Keratinocyte (primary cell): ENCODE results near the gene SEC31A. TPM values are rescaled to one million over a fixed set of nuclear protein-coding genes. Genes with fewer than 3 reads are reported as not detected.

Experiments
- DNase-seq: peaks from one replicate; pipeline ENCODE4 v3.0.0-alpha.2; 2011; ENCODE audit warnings: low read depth, missing footprints, low spot score
- FAIRE-seq: peaks from 2 replicates; lab custom pipeline; 2011; peaks lifted over from hg19 to GRCh38; lab: Jason Lieb, UNC
- H2AFZ ChIP-seq: 2 replicates; pipeline ENCODE4 v1.6.0; 2012; ENCODE audit warnings: low read length, control low read depth, inconsistent platforms; ENCODE audit not compliant: control insufficient read depth
- H3K27ac ChIP-seq: 2 replicates; pipeline ENCODE4 v1.5.1; 2011; ENCODE audit warnings: low read length; ENCODE audit not compliant: control insufficient read depth, insufficient read depth
- H3K27me3 ChIP-seq: 3 replicates; pipeline ENCODE4 v1.6.0; 2011; ENCODE audit warnings: low read length; ENCODE audit not compliant: control insufficient read depth, insufficient read depth; ENCODE audit errors: extremely low read depth
- H3K36me3 ChIP-seq, 2 experiments: 2 replicates in 1 of 2; 3 replicates in 1 of 2; pipeline ENCODE4 v1.5.1; 2011; ENCODE audit warnings: low read length in 2 of 2, mild to moderate bottlenecking in 1 of 2; ENCODE audit not compliant: control insufficient read depth in 2 of 2, insufficient read depth in 2 of 2; ENCODE audit errors: extremely low read depth in 1 of 2
- H3K4me1 ChIP-seq: 3 replicates; pipeline ENCODE4 v1.5.1; 2011; ENCODE audit warnings: low read length; ENCODE audit not compliant: control insufficient read depth, insufficient read depth; ENCODE audit errors: extremely low read depth
- H3K4me2 ChIP-seq: 3 replicates; pipeline ENCODE4 v1.6.0; 2011; ENCODE audit warnings: low read depth, low read length; ENCODE audit not compliant: control insufficient read depth, insufficient read depth; ENCODE audit errors: extremely low read depth
- H3K4me3 ChIP-seq, 3 experiments: fragments of 200-600 bp in 1 of 3; sonication (generic) in 1 of 3; 2 replicates in 2 of 3; 3 replicates in 1 of 3; pipeline ENCODE4 v1.5.1; 2011 to 2016; ENCODE audit warnings: low read length in 3 of 3, mild to moderate bottlenecking in 3 of 3, control low read depth in 2 of 3, inconsistent platforms in 1 of 3, low read depth in 1 of 3, mixed read lengths in 1 of 3, mixed run types in 1 of 3, moderate library complexity in 1 of 3; ENCODE audit not compliant: control insufficient read depth in 2 of 3, insufficient read depth in 2 of 3; ENCODE audit errors: extremely low read depth in 1 of 3
- H3K79me2 ChIP-seq: 2 replicates; pipeline ENCODE4 v1.6.0; 2012; ENCODE audit warnings: low read length; ENCODE audit not compliant: control insufficient read depth, insufficient read depth
- H3K9ac ChIP-seq: 3 replicates; pipeline ENCODE4 v1.6.0; 2011; ENCODE audit warnings: low read length; ENCODE audit not compliant: control insufficient read depth, insufficient read depth; ENCODE audit errors: extremely low read depth
- H3K9me1 ChIP-seq: 3 replicates; pipeline ENCODE4 v1.6.0; 2011; ENCODE audit warnings: low read length; ENCODE audit not compliant: control insufficient read depth, insufficient read depth; ENCODE audit errors: extremely low read depth
- H3K9me3 ChIP-seq: 2 replicates; pipeline ENCODE4 v1.5.1; 2012; ENCODE audit warnings: low read depth, low read length; ENCODE audit not compliant: control insufficient read depth
- H4K20me1 ChIP-seq: 3 replicates; pipeline ENCODE4 v1.6.0; 2011; ENCODE audit warnings: low read length; ENCODE audit not compliant: control insufficient read depth, insufficient read depth; ENCODE audit errors: extremely low read depth
- EZH2 ChIP-seq: IDR thresholded peaks from one replicate; pipeline ENCODE4 v1.6.1; 2012; ENCODE audit warnings: inconsistent platforms, mild to moderate bottlenecking, low read length, moderate library complexity
- dilution Hi-C: fragments of 300-500 bp; cut with MboI; formaldehyde crosslinking; loops from one replicate; pipeline ENCODE4 v1.7.0; 2020; ENCODE audit warnings: low sequenced_read_pairs; ENCODE audit not compliant: extremely low pct_ligation_motif_present
- polyA plus RNA-seq, 5 experiments: library from polyadenylated mRNA; depleted of rRNA in 3 of 5; stranded (reverse) in 3 of 5; stranded (forward) in 1 of 5; unstranded in 1 of 5; fragments of >200 nt; gene quantifications; 1 replicate in 1 of 5; 2 replicates in 3 of 5; 3 replicates in 1 of 5; pipeline versions ENCODE4 v1.2.1 to v1.2.3, GENCODE V29; 2011 to 2012; ENCODE audit warnings: missing spikeins in 2 of 5, low read depth in 1 of 5, low replicate concordance in 1 of 5
- TF ChIP-seq, protein P1 (sequence below), 3 experiments: IDR thresholded peaks in 1 of 3; conservative IDR thresholded peaks in 1 of 3; optimal IDR thresholded peaks in 1 of 3; 2 replicates in 2 of 3; 3 replicates in 1 of 3; pipeline versions ENCODE3 to v1.5.1; 2011; ENCODE audit warnings: low read length in 3 of 3, mild to moderate bottlenecking in 3 of 3, moderate library complexity in 2 of 3, control low read depth in 1 of 3, inconsistent platforms in 1 of 3; ENCODE audit not compliant: insufficient read depth in 2 of 3; ENCODE audit errors: extremely low read depth in 1 of 3

Gene SEC31A
- polyA plus RNA-seq, 1 donor (not counting 4 experiments of a cell fraction or from before 2014, with no cell fraction given): 192 TPM

DNA sequence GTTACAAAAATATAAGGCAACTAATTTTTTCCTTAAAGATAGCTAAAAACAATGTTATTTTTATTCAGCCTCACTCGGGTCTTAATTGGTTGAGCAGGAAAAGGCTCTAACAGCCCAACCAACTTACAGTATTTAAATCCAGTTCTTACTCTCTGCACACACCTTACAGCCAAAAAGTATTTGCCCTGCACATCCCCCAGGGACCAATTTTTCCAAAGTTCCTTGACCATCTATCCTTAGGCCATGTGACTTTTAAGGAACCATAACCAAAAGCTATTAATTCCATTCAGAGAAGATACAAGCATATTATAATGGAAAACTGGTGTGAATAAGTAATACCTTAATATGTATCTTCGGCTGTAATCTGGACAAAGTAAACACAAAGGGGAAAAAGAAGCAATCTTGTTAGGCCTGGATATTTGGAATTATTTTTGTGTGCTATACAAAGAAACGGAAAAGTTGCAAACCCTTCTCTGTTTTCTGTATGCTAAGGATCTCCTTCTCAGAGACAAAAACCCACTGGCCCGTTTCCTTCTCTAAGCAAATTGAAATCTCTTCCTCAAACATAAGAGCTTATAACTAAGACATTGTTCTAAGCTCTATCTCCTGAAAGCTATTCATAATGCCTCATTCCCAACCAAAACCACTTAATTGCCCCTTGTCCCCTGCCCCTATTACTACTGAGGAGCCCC is 8.6 kb upstream of the SEC31A start:
- H3K27me3 ChIP-seq: no peaks in the 10 kb centered on the region
- no peaks in the 10 kb centered on the region for H3K9me1 ChIP-seq
- H3K9me3 ChIP-seq: no peaks in the 10 kb centered on the region
- peak overlapping the region; percentile 78 for H3K4me2 ChIP-seq
- peak overlapping the region; percentile 75 to 98 (median 93) for H3K4me3 ChIP-seq
- H4K20me1 ChIP-seq: no peaks in the 10 kb centered on the region
- peaks cover 18% of the 10 kb centered on the region for H3K4me1 ChIP-seq
- TF ChIP-seq, protein P1, sequence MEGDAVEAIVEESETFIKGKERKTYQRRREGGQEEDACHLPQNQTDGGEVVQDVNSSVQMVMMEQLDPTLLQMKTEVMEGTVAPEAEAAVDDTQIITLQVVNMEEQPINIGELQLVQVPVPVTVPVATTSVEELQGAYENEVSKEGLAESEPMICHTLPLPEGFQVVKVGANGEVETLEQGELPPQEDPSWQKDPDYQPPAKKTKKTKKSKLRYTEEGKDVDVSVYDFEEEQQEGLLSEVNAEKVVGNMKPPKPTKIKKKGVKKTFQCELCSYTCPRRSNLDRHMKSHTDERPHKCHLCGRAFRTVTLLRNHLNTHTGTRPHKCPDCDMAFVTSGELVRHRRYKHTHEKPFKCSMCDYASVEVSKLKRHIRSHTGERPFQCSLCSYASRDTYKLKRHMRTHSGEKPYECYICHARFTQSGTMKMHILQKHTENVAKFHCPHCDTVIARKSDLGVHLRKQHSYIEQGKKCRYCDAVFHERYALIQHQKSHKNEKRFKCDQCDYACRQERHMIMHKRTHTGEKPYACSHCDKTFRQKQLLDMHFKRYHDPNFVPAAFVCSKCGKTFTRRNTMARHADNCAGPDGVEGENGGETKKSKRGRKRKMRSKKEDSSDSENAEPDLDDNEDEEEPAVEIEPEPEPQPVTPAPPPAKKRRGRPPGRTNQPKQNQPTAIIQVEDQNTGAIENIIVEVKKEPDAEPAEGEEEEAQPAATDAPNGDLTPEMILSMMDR (optimal IDR thresholded peaks at IDR 0.05 in 1 of 3, IDR thresholded peaks at IDR 0.05 in 1 of 3, conservative IDR thresholded peaks at IDR 0.05 in 1 of 3; ENCODE audit: extremely low read depth in 1 of 3, insufficient read depth in 2 of 3, low read length in 3 of 3): no peak
- no peak for TF ChIP-seq EZH2
- no peak overlapping the region for H2AFZ ChIP-seq
- peak overlapping the region; percentile 92 for H3K9ac ChIP-seq
- DNase-seq (no peak), FAIRE-seq (peak; percentile 5)
- dilution Hi-C loops: no loop called here
- H3K79me2 ChIP-seq: peaks cover 55% of the 10 kb centered on the region
- peaks cover 9 to 15% of the 10 kb centered on the region in 2 experiments for H3K36me3 ChIP-seq
- H3K27ac ChIP-seq: peak overlapping the region; percentile 92

DNA sequence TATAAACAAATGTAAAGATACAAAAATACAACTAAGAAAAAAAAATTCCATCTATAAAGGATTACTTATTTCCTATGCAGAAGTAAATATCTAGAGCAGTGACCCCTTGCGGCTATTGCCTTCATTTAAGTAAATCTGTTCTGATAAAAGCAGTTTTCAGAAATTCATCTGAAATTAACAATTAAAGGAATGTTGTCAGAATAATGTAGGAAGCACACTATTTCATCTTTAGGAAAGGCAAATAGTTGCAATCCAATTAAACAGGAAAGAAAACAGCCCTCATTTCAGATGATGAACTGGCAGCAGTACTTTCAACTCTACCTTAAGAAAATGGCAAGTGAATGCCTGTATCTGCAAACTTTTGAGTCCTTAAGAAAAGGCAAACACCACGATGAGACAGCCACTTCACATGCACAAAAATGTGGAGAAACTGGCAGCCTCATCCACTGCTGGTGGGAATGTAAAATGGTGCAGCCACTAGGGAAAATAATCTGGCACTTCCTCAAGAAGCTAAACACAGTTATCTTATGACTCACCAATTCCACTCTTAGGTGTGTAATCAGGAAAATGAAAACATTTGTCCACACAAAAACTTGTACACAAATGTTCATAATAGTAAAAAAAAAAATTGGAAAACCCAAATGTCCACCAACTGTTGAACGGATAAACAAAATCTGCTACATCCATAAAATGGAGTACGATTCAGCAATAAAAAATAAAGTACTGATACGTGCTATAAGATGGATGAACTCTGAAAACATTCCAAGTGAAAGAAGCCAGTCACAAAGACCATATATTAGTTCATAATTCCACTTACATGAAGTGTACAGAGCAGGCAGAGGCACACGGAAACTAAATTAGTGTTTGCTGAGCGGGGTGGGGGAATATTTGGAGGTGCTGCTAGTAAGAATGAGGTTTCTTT is 7.6 kb upstream of the SEC31A start:
- FAIRE-seq (peak; percentile 83), DNase-seq (no peak)
- peak overlapping the region; percentile 92 for H3K9ac ChIP-seq
- H3K36me3 ChIP-seq: peaks cover 17 to 23% of the 10 kb centered on the region in 2 experiments
- H3K4me2 ChIP-seq: peak overlapping the region; percentile 78
- H3K79me2 ChIP-seq: peaks cover 62% of the 10 kb centered on the region
- H3K4me1 ChIP-seq: peaks cover 21% of the 10 kb centered on the region
- TF ChIP-seq EZH2: no peak
- TF ChIP-seq, protein P1 (optimal IDR thresholded peaks at IDR 0.05 in 1 of 3, IDR thresholded peaks at IDR 0.05 in 1 of 3, conservative IDR thresholded peaks at IDR 0.05 in 1 of 3; ENCODE audit: extremely low read depth in 1 of 3, insufficient read depth in 2 of 3, low read length in 3 of 3): peak in 2 of 3 experiments; percentile 16 to 31
- no peaks in the 10 kb centered on the region for H3K9me1 ChIP-seq
- dilution Hi-C loops: no loop called here
- no peaks in the 10 kb centered on the region for H4K20me1 ChIP-seq
- peak overlapping the region; percentile 75 to 98 (median 93) for H3K4me3 ChIP-seq
- H2AFZ ChIP-seq: no peak overlapping the region
- no peaks in the 10 kb centered on the region for H3K9me3 ChIP-seq
- peak overlapping the region; percentile 92 for H3K27ac ChIP-seq
- no peaks in the 10 kb centered on the region for H3K27me3 ChIP-seq
